DMS114 treated with DMSO at 0.1 percent for 48 hours (cell line): ENCODE results near the gene CSTA.

Experiments used
- DNase-seq: peaks from one replicate; lab custom pipeline; 2025; ENCODE audit not compliant: unreplicated experiment; lab: John Stamatoyannopoulos, UW

The CSTA gene

GRCh38 chr3:122377975-122378374 is 52.9 kb downstream of the CSTA start:
- no peak for DNase-seq

DNA sequence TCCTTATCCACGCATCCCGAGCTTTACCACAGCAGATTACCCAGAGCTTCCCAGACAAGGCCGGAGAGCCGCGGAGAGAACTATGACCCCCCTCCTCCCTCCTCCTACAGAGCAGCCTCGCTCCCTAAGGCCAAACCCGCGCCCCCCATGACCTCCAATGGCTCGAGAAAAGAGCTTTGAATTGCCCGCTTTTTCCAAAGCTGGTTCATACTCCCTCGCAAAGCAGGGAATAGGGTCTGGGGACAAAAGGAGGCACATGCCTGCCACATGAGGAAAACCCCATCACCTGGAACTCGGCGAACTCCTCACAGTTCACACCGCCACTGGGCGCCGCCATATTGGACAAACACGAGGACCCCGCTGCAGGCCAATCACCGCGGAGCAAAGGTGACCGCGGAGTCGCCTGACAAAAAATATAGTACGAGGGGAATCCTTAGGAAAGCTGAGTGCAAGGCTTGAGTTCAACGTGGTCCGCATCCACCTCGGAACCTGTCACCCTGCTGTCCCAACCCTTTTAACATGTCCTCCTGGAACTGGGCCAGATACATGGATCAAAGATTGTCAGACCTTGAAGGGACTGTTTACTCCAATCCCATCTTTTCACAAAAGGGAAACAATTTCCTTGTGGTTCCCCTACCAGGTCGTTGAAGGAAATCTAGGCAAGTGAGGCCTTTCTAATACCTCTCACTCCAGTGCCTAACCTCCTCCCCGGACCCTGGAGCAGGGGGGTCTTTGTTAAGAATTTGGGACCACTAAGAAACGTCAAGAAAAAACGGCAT is 58.0 kb downstream of the CSTA start, which contains the start of gene MIX23:
Gene MIX23, minus strand, starts transcription at position 344 of the 779 bp plus-strand sequence. Its CDS starts 7 bp downstream, at position 337.
- DNase-seq: peak; percentile 62

GRCh38 chr3:122383771-122384697 is 59.0 kb downstream of the CSTA start, which contains the start of gene FAM162A:
TSS of gene FAM162A (plus strand) at chr3:122384182. CDS start at chr3:122384266, 84 bp downstream.
- DNase-seq: peak; percentile 79

DNA sequence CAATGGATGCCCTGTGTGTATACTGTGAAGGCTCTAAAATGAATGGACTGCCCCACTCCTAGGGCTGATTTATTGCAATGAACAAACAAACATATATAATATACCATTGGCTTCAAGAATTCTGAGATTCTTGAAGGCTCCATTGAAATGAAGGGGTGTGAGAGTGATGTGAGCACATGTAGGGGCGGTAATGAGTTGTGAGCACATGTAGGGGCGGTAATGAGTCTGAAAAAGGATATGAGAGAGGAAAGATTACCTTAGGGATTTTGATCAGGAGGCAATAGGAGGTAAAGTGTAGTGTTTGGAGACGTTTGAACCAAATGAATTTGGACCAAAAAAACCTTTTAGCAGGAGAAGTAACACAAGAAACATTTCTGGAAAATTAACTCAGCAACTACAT is 62.7 kb downstream of the CSTA start:
- DNase-seq: no peak

GRCh38 chr3:122389197-122389596 is 64.1 kb downstream of the CSTA start:
- DNase-seq: no peak

- DNase-seq: no peak
Measured at GRCh38 chr3:122389892-122390291, 64.8 kb downstream of the CSTA start.

GRCh38 chr3:122390665-122391064 is 65.6 kb downstream of the CSTA start:
- no peak for DNase-seq
